HG02852 (cell line): ENCODE measurements around the gene RTL1.

ENCODE experiments used
- ATAC-seq: cut with Tn5 transposase; IDR thresholded peaks from one replicate; pipeline ENCODE4 v1.9.1; 2021; ENCODE audit warnings: mild to moderate bottlenecking, moderate library complexity; ENCODE audit not compliant: unreplicated experiment

RTL1 gene

DNA sequence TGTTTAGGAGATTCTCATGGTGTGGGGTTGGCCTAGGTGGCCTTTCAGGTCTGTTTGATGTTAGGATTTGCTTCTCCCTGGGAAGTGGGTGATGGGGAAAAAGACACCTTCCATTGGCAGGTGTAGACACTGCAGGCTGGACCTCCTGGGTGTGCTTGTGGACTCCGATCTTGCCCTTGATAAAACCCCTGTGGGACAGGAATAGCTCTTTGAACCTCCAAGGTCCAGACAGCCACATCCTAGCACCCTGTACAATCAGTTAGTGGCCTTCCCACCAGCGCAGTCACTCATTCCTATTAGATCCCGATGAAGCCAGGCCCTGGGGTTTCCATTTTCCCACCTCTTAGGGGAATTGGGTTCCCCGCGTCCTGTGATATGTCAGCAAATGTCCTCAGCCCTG, 49.1 kb downstream of the RTL1 start:
- no peak for ATAC-seq

DNA sequence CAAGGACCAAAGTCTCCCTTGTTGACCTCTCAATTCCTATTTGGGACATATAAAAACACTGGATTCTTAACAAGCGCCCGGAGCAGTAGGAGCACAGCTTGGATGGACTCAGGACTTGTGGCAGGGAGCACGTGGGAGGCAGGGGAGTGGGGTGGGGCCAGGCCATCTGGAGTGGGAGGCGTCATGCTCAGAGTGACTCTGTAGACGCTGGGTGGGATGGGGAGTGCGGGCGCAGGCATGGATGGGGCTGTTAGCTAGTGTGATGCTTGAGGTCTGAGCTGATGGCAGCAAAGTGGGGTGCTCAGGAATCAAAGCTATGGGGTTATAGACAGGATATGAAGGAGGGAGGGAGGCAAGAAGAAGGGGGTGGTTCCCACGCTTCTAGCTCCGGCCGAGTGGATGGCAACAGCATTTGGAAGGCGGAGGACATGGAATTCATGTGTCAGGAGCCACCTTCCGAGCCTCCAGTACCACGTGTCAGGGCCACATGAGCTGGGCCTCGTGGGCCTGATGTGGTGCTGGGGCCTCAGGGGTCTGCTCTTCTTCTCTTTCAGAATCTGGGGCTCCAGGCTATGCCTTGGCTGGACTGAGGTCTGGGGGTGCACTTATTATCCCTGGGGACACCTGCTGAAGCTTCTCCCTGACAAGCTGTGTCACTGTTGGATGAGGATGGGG, 51.4 kb downstream of the RTL1 start:
- ATAC-seq = no peak

DNA sequence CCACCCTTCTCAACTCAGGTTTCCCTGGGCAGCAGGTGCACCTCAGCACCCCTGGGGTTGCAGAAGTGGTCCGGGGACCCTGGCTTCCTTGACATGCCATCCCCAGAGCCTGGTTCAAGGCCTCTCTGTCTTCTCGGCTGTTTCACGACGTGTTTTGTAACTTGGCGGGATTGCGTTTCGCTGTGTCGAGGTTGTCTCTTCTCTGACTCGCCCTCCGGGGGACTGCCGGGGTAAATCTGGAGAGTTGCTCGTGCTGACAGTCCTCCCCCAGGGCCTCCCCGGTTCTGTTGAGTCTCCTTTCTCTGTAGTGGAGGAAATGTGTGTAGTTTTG, 52.0 kb downstream of the RTL1 start:
- no peak for ATAC-seq

DNA sequence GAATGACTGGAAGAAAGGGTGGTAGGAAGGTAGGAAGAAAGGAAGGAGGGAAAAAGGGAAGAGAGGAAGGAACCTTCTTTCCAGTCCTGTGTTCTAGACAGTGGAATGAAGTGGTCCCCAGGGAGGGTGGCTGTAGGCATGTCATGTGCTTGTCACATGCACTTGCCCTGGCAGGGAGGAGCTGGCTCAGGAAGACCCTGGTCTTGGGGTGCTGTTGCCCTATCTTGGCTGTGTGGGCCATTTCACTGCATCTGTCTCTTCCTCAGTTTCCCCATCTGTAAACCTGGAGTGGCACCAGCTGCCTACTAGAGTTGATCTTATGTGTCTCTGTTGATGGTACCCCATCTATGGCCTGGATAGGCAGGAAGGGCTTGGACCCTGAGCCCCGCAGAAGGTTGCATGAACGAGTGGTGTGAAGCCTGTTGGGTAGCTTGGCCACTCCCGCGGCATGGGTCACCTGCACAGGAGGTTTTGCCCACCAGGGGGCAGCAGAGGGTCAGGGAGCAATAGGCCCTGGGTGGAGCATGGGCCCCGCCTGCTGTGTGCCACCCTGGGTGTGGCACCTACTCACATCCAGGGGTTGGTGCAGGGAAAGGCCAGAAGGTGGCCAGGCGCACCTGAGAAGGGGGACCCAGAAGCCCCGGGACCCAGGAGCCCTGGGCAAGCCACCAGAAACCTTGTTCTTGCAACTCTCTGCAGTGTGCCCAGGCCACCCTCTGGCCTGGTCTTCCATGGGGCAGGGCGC, 52.5 kb downstream of the RTL1 start:
- ATAC-seq = no peak

GRCh38 chr14:100849115-100849781, 54.3 kb downstream of the RTL1 start:
- no peak for ATAC-seq

GRCh38 chr14:100846309-100846859, 57.1 kb downstream of the RTL1 start:
- no peak for ATAC-seq

DNA sequence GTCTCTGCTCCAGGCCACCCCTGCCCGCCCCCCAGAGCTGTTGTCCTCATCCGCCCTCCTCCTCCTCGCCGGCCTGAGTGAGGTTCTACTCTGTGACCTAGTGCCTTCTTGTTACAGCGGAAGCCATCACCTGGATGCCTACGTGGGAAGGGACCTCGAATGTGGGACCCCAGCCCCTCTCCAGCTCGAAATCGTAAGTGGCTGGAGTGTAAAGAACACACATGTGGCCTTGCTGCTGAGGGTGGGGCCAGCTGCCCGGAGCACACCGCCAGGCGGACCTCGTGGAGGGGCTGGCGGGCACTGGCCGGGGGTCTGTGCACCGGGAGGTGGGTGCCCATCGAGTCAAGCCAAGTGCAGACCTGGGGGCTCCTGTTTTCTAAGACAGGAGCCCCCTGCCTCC, 58.2 kb downstream of the RTL1 start:
- ATAC-seq = no peak

DNA sequence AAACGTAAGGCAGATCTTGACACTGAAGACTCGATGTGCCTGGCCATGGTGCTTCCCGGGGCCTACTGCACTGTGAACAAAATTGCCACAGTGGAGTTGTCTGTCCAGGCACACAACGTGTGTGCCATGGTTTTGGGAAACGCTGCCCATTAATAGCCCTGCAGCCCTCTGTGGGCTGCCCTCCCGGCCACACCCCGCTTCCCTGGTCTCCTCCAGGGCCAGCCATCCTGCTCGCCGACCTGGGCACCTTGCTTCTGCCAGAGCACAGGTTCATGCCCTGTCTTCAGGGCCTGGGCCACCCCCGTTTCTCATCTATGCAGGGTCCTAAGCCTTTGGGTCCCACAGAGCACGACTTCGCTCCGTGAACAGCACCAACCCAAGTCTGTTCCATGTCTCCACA, 58.7 kb downstream of the RTL1 start:
- no peak for ATAC-seq

DNA sequence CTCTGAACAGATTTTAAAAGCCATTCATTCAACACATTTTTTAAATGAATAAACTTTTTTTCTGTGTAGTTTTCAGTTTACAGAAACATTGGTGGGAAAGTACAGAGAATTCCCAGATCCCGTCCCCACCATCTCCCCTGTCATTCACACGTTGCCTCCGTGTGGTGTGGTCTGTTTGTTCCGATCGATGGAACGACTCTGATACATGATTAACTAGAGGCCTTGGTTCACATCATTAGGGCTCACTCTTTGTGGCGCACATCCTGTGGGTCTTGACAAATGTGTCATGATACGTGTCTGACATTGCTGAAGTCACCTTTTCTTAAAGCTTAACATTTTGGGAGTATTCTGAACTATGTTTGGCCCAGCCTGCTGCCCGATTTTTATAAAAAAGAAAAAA, 59.1 kb downstream of the RTL1 start:
- ATAC-seq = no peak

- no peak for ATAC-seq
Measured at GRCh38 chr14:100844082-100844408, 59.5 kb downstream of the RTL1 start.

- ATAC-seq = no peak
Measured at GRCh38 chr14:100842799-100843198, 60.7 kb downstream of the RTL1 start.

DNA sequence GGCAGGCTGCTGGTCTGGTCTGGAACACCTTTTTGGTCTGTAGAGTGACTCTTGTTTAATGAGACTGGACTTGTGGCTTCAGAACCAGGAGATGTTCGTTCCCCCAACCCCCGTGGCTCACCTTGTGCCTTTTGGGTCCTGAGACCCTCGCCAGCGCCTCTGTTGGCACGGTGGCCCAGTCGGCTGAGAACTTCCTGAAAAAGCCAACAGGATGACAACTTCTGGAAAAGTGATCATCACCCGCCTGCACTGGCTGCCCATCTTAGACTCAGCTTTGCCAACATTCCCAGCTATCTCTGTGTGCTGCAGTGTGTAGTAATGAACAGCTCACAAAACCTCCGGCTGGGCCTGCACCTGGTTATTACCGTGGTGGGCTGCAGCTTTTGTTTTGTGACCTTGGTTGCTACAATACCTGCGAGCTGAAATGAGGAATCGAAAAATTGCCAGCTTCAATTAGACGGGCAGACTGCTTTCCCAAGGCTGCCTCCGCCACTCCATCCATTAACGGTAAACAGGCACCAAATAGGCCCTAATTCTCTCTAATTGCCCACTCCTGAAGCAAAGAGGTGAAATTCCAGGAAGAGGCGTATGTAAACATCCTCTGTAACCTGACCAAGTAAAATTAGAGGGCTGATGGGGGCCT, 61.6 kb downstream of the RTL1 start:
- ATAC-seq = no peak

GRCh38 chr14:100841066-100841760, 62.3 kb downstream of the RTL1 start:
- no peak for ATAC-seq

- ATAC-seq = no peak
Measured at GRCh38 chr14:100840286-100841065, 63.0 kb downstream of the RTL1 start.

DNA sequence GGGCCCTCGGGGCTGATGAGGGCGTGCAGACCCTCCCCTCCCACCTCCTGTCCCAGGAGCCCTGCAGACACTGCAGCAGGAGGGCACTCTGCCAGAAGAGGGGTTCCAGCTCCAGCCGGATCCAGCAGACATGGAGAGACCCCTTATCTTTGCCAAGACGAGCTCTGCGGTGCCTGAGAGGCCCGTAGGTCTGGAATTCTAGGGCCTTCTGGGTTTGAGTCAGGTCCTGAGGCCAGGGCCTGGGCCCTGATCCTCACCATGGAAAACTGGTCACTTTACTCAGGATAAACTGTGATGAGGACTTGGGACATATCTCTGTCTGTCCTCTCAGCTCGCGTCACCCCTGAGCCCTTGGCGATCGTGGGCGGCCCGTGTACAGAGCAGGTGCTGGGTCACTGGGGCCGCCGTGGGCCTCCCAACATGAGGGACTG, 63.8 kb downstream of the RTL1 start:
- ATAC-seq = no peak

- no peak for ATAC-seq
Measured at GRCh38 chr14:100839315-100839585, 64.3 kb downstream of the RTL1 start.

DNA sequence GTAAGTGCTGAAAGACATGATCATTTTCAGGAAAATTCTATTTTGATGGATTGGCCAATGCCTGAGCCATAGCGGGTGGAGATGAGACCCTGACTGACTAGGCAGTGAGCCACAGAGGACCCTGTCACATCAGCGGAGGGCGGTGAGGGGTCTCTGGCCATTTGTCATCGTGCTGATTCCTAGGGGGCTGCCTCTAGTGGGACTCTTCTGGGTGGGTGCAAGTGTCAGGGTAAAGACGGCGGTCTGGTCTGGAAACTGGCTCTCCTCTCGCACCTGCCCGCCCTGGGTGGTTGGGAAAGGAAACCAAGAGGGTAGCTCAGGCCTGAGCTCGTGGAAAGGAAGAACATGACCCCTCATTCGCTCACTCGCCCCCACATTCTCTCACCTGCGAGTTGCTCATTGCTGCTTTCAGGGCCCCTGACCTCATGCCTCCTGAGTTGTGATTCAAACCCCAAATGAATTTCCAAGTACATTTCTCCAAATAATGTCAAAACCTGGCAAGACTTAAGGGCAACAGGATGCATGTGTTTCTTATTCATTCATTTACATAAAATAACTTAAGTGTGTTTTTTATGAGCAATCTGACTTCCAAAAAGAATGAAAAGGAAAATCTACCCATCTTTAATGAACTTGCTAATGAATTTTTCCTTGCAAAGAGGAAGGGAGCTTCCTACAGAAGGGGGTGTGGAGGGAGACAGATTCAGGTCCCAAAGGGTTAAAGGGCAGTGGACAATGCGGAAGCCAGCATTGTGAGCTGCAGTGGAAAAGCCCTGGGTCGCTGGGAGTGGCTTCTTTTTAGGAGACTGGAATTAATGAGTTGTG, 64.8 kb downstream of the RTL1 start:
- no peak for ATAC-seq

DNA sequence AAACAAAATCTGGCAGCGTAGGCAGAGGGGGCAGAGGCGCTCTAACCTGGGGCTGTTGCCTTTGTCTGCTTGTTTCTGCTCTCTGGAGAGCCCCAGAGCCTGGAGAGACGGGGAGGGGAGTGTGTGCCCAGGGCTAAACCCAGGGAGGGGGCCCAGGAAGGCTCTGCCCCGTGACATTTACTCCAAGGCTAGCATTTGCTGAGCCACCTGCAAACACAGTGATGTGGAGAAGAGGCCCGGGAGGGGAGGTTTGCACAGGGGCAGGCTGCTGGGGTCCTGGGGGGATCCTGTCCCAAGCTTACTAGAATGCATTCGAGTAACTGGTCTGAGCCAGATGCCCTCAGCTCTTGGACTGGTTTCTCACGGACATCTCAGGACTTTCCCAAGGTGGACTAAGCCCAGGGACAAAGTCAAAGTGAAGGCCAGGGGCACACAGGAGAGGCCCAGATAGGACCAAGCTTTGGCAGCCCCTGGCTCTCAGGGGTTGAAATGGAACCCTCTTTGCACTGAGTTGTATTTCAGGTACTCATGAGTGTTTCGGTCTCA, 65.6 kb downstream of the RTL1 start:
- ATAC-seq = no peak
